Caco-2 (cell line): ENCODE measurements around the gene LENG8. TPM values are rescaled to one million over a fixed set of nuclear protein-coding genes. Genes with fewer than 3 reads are reported as not detected.

Experiments
- BruUV-seq: library from RNA; stranded (reverse); fragments of 400-500 nt; replicated peaks from 2 replicates; lab custom pipeline; 2021; lab: Mats Ljungman, UMichigan
- CTCF ChIA-PET: fragments of 300-600 bp; sonication (Branson Sonifier 250); formaldehyde crosslinking; loops from one replicate; lab custom pipeline; 2022; ENCODE audit warnings: antibody characterized with exemption; lab: Charles Lee
- POLR2A ChIA-PET: fragments of 300-600 bp; sonication (Branson Sonifier 250); formaldehyde crosslinking; loops from one replicate; lab custom pipeline; 2022; ENCODE audit warnings: antibody characterized with exemption; lab: Charles Lee
- DNase-seq, 2 experiments: peaks; one replicate each; pipeline versions ENCODE4 v3.0.0 to v3.0.0-alpha.2; 2020 to 2022
- H3K27me3 ChIP-seq: replicated peaks from 2 replicates; pipeline ENCODE4 v1.6.0; 2011; ENCODE audit warnings: low read length; ENCODE audit not compliant: control insufficient read depth, insufficient read depth
- H3K36me3 ChIP-seq: 2 replicates; pipeline ENCODE4 v1.5.1; 2011; ENCODE audit warnings: low read length; ENCODE audit not compliant: control insufficient read depth, insufficient read depth
- H3K4me1 ChIP-seq: fragments of 250-450 bp; sonication (Bioruptor Pico); 2 replicates; pipeline ENCODE4 v1.5.1; 2020; ENCODE audit warnings: mild to moderate bottlenecking
- H3K4me3 ChIP-seq: 2 replicates; pipeline ENCODE4 v1.5.1; 2011; ENCODE audit warnings: low read depth, mild to moderate bottlenecking, control low read depth, low read length
- H3K9me3 ChIP-seq: fragments of 250-450 bp; sonication (Bioruptor Pico); 2 replicates; pipeline ENCODE4 v1.5.1; 2020; ENCODE audit warnings: mild to moderate bottlenecking, moderate library complexity
- H3K27ac Mint-ChIP-seq: one replicate; pipeline ENCODE4 v1.8.0; 2022; ENCODE audit warnings: mixed read lengths; ENCODE audit not compliant: unreplicated experiment
- H3K27me3 Mint-ChIP-seq: one replicate; pipeline ENCODE4 v1.8.0; 2022; ENCODE audit warnings: mixed read lengths; ENCODE audit not compliant: insufficient read depth, unreplicated experiment
- H3K36me3 Mint-ChIP-seq: one replicate; pipeline ENCODE4 v1.8.0; 2022; ENCODE audit warnings: mild to moderate bottlenecking, mixed read lengths; ENCODE audit not compliant: insufficient read depth, unreplicated experiment
- H3K4me1 Mint-ChIP-seq: one replicate; pipeline ENCODE4 v1.8.0; 2022; ENCODE audit warnings: low read depth, mixed read lengths; ENCODE audit not compliant: unreplicated experiment
- H3K4me3 Mint-ChIP-seq: one replicate; pipeline ENCODE4 v1.8.0; 2022; ENCODE audit warnings: mild to moderate bottlenecking, moderate library complexity, mixed read lengths; ENCODE audit not compliant: unreplicated experiment
- H3K9me3 Mint-ChIP-seq: one replicate; pipeline ENCODE4 v1.8.0; 2022; ENCODE audit warnings: mixed read lengths; ENCODE audit not compliant: unreplicated experiment
- CTCF ChIP-seq, 2 experiments: fragments of 200-600 bp in 1 of 2; IDR thresholded peaks; 1 replicate in 1 of 2; 2 replicates in 1 of 2; pipeline versions ENCODE4 v1.5.1 to v1.8.0; 2011 to 2022; ENCODE audit warnings: antibody characterized with exemption in 1 of 2, control low read depth in 1 of 2, inconsistent platforms in 1 of 2, low read depth in 1 of 2, low read length in 1 of 2, mild to moderate bottlenecking in 1 of 2, moderate library complexity in 1 of 2; ENCODE audit not compliant: insufficient read depth in 1 of 2, severe bottlenecking in 1 of 2, unreplicated experiment in 1 of 2
- intact Hi-C: fragments of 100-400 bp; cut with micrococcal nuclease; formaldehyde crosslinking; loops from one replicate; pipeline ENCODE4 v1.10.0; 2022; ENCODE audit not compliant: unreplicated experiment
- total RNA-seq: library from RNA; stranded (reverse); gene quantifications from 2 replicates; pipeline ENCODE4 v1.2.3, GENCODE V29; 2022

The LENG8 gene
- total RNA-seq, 1 experiment from 2014 or later = 143 TPM

- DNase-seq = no peak
- ChIA-PET CTCF (interaction anchor here (0.7 kb wide), 1 partner anchor 36 kb away, joined by 3 read pairs; no protein-coding TSS in a partner anchor), POLR2A (no interaction called here)
- Mint-ChIP-seq H3K27ac (peak overlapping the region; percentile 43), H3K4me3 (no peak overlapping the region), H3K9me3 (no peaks in the 10 kb centered on the region), H3K4me1 (no peaks in the 10 kb centered on the region), H3K27me3 (peaks cover 6% of the 10 kb centered on the region), H3K36me3 (peaks cover 21% of the 10 kb centered on the region)
- H3K36me3 ChIP-seq = no peaks in the 10 kb centered on the region
- BruUV-seq = no TSS peak
- intact Hi-C loops = no loop called here
- H3K4me3 ChIP-seq = no peak overlapping the region
- H3K9me3 ChIP-seq = no peaks in the 10 kb centered on the region
- H3K4me1 ChIP-seq = peaks cover 5% of the 10 kb centered on the region; the same call in 1 of the 2 replicates
- TF ChIP-seq CTCF (IDR thresholded peaks at IDR 0.05; ENCODE audit: insufficient read depth in 1 of 2, low read depth in 1 of 2, low read length in 1 of 2, severe bottlenecking in 1 of 2, unreplicated experiment in 1 of 2) = no peak
- no peaks in the 10 kb centered on the region for H3K27me3 ChIP-seq
Observed at GRCh38 chr19:54425382-54425723, 23.6 kb upstream of the LENG8 start.

DNA sequence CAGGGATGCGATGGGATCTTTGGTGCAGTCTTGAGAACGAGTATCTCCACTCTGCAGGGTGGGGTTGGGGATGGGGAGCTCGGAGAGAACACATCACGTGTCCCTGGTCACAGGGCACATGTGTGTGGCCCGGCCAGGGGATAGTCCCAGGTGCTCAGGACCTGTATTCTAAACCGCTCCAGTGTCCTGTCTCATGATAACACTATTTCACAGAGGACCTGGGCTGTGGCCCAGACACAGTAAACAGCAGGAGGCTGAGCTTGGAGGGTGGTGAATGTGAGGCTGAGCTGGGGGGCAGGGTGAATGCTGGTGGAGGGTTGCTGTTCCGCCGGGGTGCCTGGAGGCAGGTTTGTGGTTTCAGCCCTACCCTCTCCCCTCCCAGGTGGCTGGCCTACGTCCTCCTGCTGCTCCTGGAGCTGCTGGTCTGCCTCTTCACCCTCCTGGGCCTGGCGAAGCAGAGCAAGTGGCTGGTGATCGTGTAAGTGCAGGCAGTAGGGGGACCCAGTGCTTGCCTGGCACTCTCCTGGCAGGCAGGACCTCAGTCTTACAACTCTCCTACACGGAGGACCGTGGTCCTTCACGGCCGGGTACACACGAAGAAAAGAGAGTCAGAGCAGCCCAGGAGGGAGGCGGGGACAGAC, 22.6 kb upstream of the LENG8 start:
- DNase-seq = no peak
- Mint-ChIP-seq H3K27me3 (peaks cover 9% of the 10 kb centered on the region), H3K27ac (no peak overlapping the region), H3K9me3 (no peaks in the 10 kb centered on the region), H3K36me3 (peaks cover 32% of the 10 kb centered on the region), H3K4me3 (no peak overlapping the region), H3K4me1 (no peaks in the 10 kb centered on the region)
- H3K4me3 ChIP-seq = no peak overlapping the region
- H3K27me3 ChIP-seq = no peaks in the 10 kb centered on the region
- no peaks in the 10 kb centered on the region for H3K9me3 ChIP-seq
- ChIA-PET CTCF (no interaction called here), POLR2A (no interaction called here)
- no peak for TF ChIP-seq CTCF (IDR thresholded peaks at IDR 0.05; ENCODE audit: insufficient read depth in 1 of 2, low read depth in 1 of 2, low read length in 1 of 2, severe bottlenecking in 1 of 2, unreplicated experiment in 1 of 2)
- intact Hi-C loops = no loop called here
- no TSS peak for BruUV-seq
- H3K36me3 ChIP-seq = no peaks in the 10 kb centered on the region
- H3K4me1 ChIP-seq = no peaks in the 10 kb centered on the region

DNA sequence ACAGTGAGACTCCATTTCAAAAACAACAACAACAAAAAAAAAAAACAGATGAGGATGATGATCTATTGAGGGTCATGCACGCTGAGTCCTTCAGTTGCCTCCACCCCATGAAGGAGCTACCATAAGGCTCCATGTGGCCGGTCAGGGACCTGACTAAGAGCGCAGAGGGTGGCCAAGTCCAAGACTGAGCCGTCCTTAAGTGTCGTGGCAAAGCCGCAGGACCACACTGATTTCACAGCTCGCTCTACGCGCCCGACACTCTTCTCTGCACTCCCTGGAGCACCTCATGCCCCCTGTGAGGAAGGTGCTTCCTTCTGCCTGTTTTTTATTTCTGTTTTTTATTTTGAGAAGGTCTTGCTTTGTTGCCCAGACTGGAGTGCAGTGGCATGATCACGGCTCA, 21.4 kb upstream of the LENG8 start:
- no TSS peak for BruUV-seq
- no peak overlapping the region for H3K4me3 ChIP-seq
- Mint-ChIP-seq H3K27me3 (peaks cover 9% of the 10 kb centered on the region), H3K4me3 (no peak overlapping the region), H3K4me1 (peaks cover 8% of the 10 kb centered on the region), H3K27ac (no peak overlapping the region), H3K9me3 (no peaks in the 10 kb centered on the region), H3K36me3 (peaks cover 34% of the 10 kb centered on the region)
- no peaks in the 10 kb centered on the region for H3K27me3 ChIP-seq
- TF ChIP-seq CTCF (IDR thresholded peaks at IDR 0.05; ENCODE audit: insufficient read depth in 1 of 2, low read depth in 1 of 2, low read length in 1 of 2, severe bottlenecking in 1 of 2, unreplicated experiment in 1 of 2) = no peak
- intact Hi-C loops = no loop called here
- no peak for DNase-seq
- ChIA-PET POLR2A (no interaction called here), CTCF (no interaction called here)
- no peaks in the 10 kb centered on the region for H3K36me3 ChIP-seq
- H3K4me1 ChIP-seq = no peaks in the 10 kb centered on the region; the same call in 1 of the 2 replicates
- no peaks in the 10 kb centered on the region for H3K9me3 ChIP-seq
